Osteocyte (in vitro differentiated cells): ENCODE results near the gene IRF2BPL. TPM values are rescaled to one million over a fixed set of nuclear protein-coding genes. Genes with fewer than 3 reads are reported as not detected.
A peak's percentile ranks its signal among the peaks of the same experiment; 100 is the strongest.

ENCODE experiments used
- DNase-seq: peaks from one replicate; pipeline ENCODE4 v3.0.0; 2021; ENCODE audit warnings: mixed read lengths; ENCODE audit not compliant: unreplicated experiment; ENCODE audit errors: extremely low spot score
- H3K27ac Mint-ChIP-seq: one replicate; pipeline ENCODE4 v1.8.0; 2021; ENCODE audit warnings: mild to moderate bottlenecking, mixed read lengths; ENCODE audit not compliant: unreplicated experiment
- H3K27me3 Mint-ChIP-seq: one replicate; pipeline ENCODE4 v1.8.0; 2021; ENCODE audit warnings: mixed read lengths; ENCODE audit not compliant: unreplicated experiment
- H3K36me3 Mint-ChIP-seq: one replicate; pipeline ENCODE4 v1.8.0; 2021; ENCODE audit warnings: mixed read lengths; ENCODE audit not compliant: unreplicated experiment
- H3K4me1 Mint-ChIP-seq: one replicate; pipeline ENCODE4 v1.8.0; 2021; ENCODE audit warnings: mixed read lengths; ENCODE audit not compliant: unreplicated experiment
- H3K4me3 Mint-ChIP-seq: one replicate; pipeline ENCODE4 v1.8.0; 2021; ENCODE audit warnings: mild to moderate bottlenecking, moderate library complexity, mixed read lengths; ENCODE audit not compliant: unreplicated experiment
- H3K9me3 Mint-ChIP-seq: one replicate; pipeline ENCODE4 v1.8.0; 2021; ENCODE audit warnings: mixed read lengths; ENCODE audit not compliant: unreplicated experiment
- CTCF ChIP-seq: fragments of 200-600 bp; sonication (generic); IDR thresholded peaks from 2 replicates; pipeline ENCODE4 v1.5.0; 2021; ENCODE audit warnings: antibody characterized with exemption, mild to moderate bottlenecking, moderate library complexity
- total RNA-seq: library from RNA; stranded (reverse); gene quantifications from 2 replicates; pipeline ENCODE4 v1.2.1, GENCODE V29; 2021

IRF2BPL gene
- total RNA-seq, 1 donor from 2014 or later: 120 TPM

GRCh38 chr14:76995279-76996035, 33.1 kb downstream of the IRF2BPL start:
- no peak overlapping the region for H3K27ac Mint-ChIP-seq
- TF ChIP-seq CTCF: no peak
- no peak overlapping the region for H3K4me3 Mint-ChIP-seq
- H3K36me3 Mint-ChIP-seq: no peaks in the 10 kb centered on the region
- no peaks in the 10 kb centered on the region for H3K27me3 Mint-ChIP-seq
- no peaks in the 10 kb centered on the region for H3K9me3 Mint-ChIP-seq
- DNase-seq: no peak
- peaks cover 3% of the 10 kb centered on the region for H3K4me1 Mint-ChIP-seq

- Mint-ChIP-seq H3K4me3 (no peak overlapping the region), H3K27ac (no peak overlapping the region), H3K4me1 (no peaks in the 10 kb centered on the region), H3K9me3 (no peaks in the 10 kb centered on the region), H3K27me3 (no peaks in the 10 kb centered on the region), H3K36me3 (no peaks in the 10 kb centered on the region)
- DNase-seq: no peak
- TF ChIP-seq CTCF: no peak
Measured at GRCh38 chr14:76993752-76994151, 34.8 kb downstream of the IRF2BPL start.

- no peaks in the 10 kb centered on the region for H3K27me3 Mint-ChIP-seq
Measured at GRCh38 chr14:76990084-76990483, 38.4 kb downstream of the IRF2BPL start.

GRCh38 chr14:76987956-76988520, 40.5 kb downstream of the IRF2BPL start:
- TF ChIP-seq CTCF: no peak
- Mint-ChIP-seq H3K27ac (no peak overlapping the region), H3K27me3 (no peaks in the 10 kb centered on the region), H3K9me3 (no peaks in the 10 kb centered on the region), H3K4me3 (no peak overlapping the region), H3K36me3 (no peaks in the 10 kb centered on the region), H3K4me1 (peaks cover 36% of the 10 kb centered on the region)
- no peak for DNase-seq

More at GRCh38 chr14:76990084-76990483, 38.4 kb downstream of the IRF2BPL start:
- no peak for TF ChIP-seq CTCF
- H3K36me3 Mint-ChIP-seq: no peaks in the 10 kb centered on the region
- H3K27ac Mint-ChIP-seq: no peak overlapping the region
- peaks cover 23% of the 10 kb centered on the region for H3K4me1 Mint-ChIP-seq
- H3K9me3 Mint-ChIP-seq: no peaks in the 10 kb centered on the region
- no peak for DNase-seq
- H3K4me3 Mint-ChIP-seq: no peak overlapping the region

GRCh38 chr14:76986231-76986565, 42.3 kb downstream of the IRF2BPL start:
- peaks cover 7% of the 10 kb centered on the region for H3K9me3 Mint-ChIP-seq
- DNase-seq: no peak
- peaks cover 36% of the 10 kb centered on the region for H3K4me1 Mint-ChIP-seq
- H3K27ac Mint-ChIP-seq: peak overlapping the region; percentile 92
- no peaks in the 10 kb centered on the region for H3K27me3 Mint-ChIP-seq
- H3K36me3 Mint-ChIP-seq: no peaks in the 10 kb centered on the region
- no peak overlapping the region for H3K4me3 Mint-ChIP-seq
- no peak for TF ChIP-seq CTCF
